Choroid plexus epithelial cell (primary cell): ENCODE results near the gene TARS3.
A peak's percentile ranks its signal among the peaks of the same experiment; 100 is the strongest.

Source experiments
- DNase-seq: peaks from one replicate; pipeline ENCODE4 v3.0.0-alpha.2; 2010; ENCODE audit warnings: low read depth
- H3K4me3 ChIP-seq: 2 replicates; pipeline ENCODE4 v1.5.1; 2011; ENCODE audit warnings: low read depth, mild to moderate bottlenecking, control low read depth, low read length, moderate library complexity
- CTCF ChIP-seq: conservative IDR thresholded peaks from 2 replicates; pipeline ENCODE4 v1.5.1; 2011; ENCODE audit warnings: low read depth, mild to moderate bottlenecking, control low read depth, inconsistent platforms, low read length, moderate library complexity

The TARS3 gene

DNA sequence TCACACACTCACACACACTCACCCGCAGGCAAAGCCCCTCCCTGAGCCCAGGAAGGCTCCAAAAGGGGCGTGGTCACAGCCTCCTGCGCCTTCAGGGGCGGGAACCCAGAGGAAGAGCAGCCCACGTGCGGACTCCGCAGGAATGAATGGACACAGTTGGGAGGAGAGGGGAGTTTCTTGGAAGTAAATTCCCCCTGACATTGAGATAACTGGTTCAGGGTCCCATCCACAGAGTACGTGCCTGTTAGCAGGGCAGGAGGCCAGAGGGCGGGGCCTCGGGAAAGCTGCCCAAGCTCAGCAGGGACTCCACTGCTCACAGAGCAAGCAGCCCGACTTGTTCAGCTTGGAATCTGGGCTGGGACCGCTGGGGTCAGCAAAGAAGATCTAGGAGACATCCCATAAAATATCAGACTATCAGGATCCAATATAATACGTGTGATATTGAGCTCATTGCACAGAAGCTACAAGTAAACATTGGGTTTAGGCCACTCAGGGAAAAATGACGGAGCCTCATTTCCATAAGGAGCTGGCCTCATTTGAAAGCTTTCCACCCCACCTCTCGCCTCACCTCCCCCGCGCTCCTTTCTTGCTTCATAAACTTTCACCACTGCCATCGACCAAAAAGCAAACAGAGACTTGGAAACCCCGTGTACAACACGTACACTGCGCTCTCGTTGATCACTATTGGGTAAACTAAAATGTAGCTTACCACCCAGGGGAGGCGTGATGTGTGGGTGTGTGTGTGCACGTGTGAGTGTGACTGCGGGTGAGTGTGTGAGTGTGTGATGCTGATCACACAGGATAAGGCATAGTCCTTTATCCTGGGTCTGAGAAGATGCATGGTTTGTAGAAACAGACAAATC, 108.1 kb downstream of the TARS3 start:
- DNase-seq = peak; percentile 82
- no peak for TF ChIP-seq CTCF
- peak overlapping the region; percentile 5 for H3K4me3 ChIP-seq

DNA sequence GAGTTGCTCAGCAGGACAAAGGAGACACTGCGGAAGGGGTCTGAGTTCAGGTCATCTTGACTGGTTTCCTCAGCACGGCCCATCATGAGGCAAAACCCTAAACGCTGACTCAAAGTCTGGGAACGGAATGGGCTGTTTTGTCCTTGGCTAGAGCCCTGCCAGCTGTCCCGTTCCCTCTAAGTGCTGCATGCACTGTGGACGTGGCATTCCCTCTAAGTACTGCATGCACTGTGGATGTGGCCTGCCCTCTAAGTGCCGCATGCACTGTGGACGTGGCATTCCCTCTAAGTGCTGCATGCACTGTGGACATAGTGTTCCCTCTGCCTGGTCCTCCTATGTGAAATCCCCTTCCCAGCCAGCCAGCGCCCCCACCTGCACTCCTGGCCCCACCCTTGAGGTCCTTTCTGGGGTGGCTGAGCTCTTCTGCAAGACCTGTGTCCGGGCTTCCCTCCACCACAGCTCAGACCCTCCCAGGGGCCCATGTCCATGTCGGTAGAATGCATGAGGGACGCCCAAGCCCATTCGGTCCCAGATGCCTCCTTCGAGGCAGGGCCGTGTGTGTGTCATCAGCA, 108.8 kb downstream of the TARS3 start:
- TF ChIP-seq CTCF = no peak
- DNase-seq = peak; percentile 43
- H3K4me3 ChIP-seq = no peak overlapping the region

DNA sequence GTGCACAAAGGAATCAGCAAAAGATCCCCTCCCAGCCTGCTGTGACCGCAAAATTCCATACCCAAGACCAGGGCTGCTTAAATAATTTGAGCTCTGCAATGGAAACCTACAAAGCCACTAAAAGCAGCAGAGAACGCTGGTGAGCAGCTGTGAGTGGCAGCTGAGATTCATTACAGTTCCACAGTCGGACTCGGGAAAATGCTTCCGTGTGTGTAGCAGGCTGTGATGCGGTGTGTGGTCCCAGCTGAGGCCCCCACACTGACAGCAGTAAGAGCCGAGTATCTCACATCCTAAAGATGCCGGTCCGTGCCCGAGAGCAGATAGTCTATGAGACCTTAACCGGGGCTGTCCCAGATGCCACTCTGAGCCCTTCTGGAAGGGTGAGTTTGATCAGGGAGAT, 109.5 kb downstream of the TARS3 start:
- no peak for DNase-seq
- no peak for TF ChIP-seq CTCF
- H3K4me3 ChIP-seq = no peak overlapping the region

DNA sequence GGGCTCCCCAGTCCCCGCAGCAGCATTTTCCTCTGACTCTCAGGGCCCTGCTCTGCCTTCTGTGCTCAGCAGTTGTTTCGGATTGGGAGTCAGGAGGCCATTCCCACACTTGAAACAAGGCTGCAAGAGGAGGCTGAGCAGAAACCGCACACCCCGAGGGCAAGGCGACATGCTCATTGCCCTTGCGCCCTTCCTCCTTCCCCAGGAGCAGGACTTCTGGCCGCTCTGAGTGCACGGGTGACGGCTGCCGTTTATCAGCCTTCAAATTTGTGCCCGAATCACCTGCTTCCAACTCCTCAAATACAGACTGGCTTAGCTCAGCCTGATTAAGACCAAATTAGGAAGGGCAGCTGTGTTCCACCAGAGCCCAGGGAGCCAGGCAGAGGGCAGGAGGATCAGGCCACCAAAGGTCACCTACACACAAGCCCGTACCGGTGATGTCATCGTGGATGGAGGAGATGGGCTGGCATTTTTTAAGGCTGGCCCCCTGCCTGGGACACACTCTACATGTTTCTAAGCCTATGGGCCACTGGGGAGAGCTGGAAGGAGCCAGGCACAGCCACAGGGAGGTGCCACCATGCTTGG, 110.2 kb downstream of the TARS3 start:
- no peak for TF ChIP-seq CTCF
- no peak for DNase-seq
- H3K4me3 ChIP-seq = no peak overlapping the region

DNA sequence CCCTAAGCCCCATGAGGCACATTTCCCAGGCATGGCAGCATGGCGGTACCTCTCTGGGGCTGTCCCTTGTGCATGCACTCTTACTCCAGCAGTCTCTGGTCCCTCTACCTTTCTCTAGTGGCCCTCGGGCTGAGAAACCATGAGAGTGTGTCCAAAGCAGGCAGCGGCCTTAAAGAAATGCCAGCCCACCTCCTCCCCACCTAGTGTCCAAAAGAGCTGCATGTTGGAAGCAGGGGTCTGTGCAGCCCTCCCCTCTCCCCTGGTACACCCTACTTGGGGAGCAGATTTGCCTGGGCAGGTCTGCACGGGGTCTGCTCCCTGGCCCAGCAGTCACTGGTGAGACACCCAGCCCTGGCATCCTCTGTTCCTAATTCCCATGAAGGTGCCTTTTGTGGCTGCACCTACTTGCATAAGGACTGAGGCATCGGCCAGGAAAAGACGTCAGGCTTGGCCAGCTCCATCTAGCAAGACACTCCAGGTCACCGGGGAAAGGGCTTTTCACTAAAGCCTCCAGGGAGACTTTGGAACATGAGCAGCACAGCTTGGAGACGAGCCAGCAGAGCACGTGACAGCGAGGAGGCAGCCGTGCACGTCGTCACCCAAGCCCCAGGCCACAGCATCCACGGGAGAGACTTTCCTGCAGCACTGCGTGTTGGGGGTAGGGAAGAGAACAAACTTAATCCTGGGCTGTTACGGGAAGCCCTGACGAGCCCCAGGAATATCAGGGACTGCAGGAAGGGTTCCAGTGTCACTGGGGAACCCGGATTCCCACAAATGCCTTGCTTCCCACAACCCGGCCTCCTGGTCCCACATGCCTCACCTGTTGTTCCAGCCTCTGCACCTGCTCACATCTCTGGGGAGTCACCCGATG, 110.9 kb downstream of the TARS3 start:
- TF ChIP-seq CTCF = no peak
- peak; percentile 63 for DNase-seq
- no peak overlapping the region for H3K4me3 ChIP-seq

DNA sequence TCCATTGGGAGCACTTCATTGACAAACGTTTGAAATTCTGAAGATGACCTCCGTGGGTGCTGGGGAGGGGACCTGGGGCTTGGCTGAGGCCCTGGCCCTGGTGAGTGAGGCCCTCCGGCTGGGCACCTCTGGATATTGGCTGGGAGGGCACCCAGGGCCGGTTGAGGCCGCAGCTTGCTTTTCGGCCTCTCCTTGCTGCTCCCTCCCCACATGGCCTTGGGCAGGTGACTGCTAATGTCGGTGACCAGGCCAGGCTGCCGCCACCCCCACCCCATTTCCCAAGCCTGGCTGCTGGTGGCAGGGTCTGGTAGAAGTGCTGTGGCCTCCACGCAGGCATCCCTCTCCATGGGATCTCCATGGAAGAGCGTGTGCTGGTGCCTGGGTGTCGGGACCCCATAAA, 111.6 kb downstream of the TARS3 start:
- no peak for TF ChIP-seq CTCF

More for the DNA sequence above, 111.6 kb downstream of the TARS3 start:
- H3K4me3 ChIP-seq = no peak overlapping the region
- no peak for DNase-seq
